GM18951 (cell line): ENCODE data around the gene ADD2.

ENCODE experiments used
- POLR2A ChIP-seq: IDR thresholded peaks from 4 replicates; pipeline ENCODE4 v1.6.1; 2011; ENCODE audit warnings: mild to moderate bottlenecking; ENCODE audit not compliant: insufficient read length, insufficient read depth; ENCODE audit errors: extremely low read depth
- in situ Hi-C: fragments of 300-500 bp; cut with MboI; formaldehyde crosslinking; loops from one replicate; pipeline ENCODE4 v1.12.0; 2022; ENCODE audit warnings: low sequenced_read_pairs, mixed read lengths, inconsistent platforms; ENCODE audit not compliant: unreplicated experiment

ADD2 gene

GRCh38 chr2:70797506-70797905 lies 29.5 kb upstream of the ADD2 start:
- no peak for TF ChIP-seq POLR2A
- in situ Hi-C loops = no loop called here

- no peak for TF ChIP-seq POLR2A
- in situ Hi-C loops = no loop called here
Measured at GRCh38 chr2:70796262-70796661, 28.3 kb upstream of the ADD2 start.

- no peak for TF ChIP-seq POLR2A
- in situ Hi-C loops = no loop called here
Measured at GRCh38 chr2:70795164-70795995, 27.4 kb upstream of the ADD2 start.

- TF ChIP-seq POLR2A = no peak
- in situ Hi-C loops = no loop called here
Measured at GRCh38 chr2:70793450-70793849, 25.4 kb upstream of the ADD2 start.

GRCh38 chr2:70790136-70790828 lies 22.3 kb upstream of the ADD2 start, which contains the start of gene FIGLA:
Gene FIGLA (minus strand): TSS chr2:70790643. CDS start chr2:70790638, 5 bp downstream.
- TF ChIP-seq POLR2A = no peak
- in situ Hi-C loops = no loop called here

- in situ Hi-C loops = no loop called here
- no peak for TF ChIP-seq POLR2A
Measured at GRCh38 chr2:70789304-70790135, 21.5 kb upstream of the ADD2 start.

- no peak for TF ChIP-seq POLR2A
- in situ Hi-C loops = no loop called here
Measured at GRCh38 chr2:70785137-70785911, 17.3 kb upstream of the ADD2 start.

GRCh38 chr2:70784320-70784719 lies 16.3 kb upstream of the ADD2 start:
- in situ Hi-C loops = no loop called here
- TF ChIP-seq POLR2A = no peak

GRCh38 chr2:70779911-70780545 lies 12.0 kb upstream of the ADD2 start:
- no peak for TF ChIP-seq POLR2A
- in situ Hi-C loops = no loop called here

- no peak for TF ChIP-seq POLR2A
- in situ Hi-C loops = no loop called here
Measured at GRCh38 chr2:70779491-70779890, 11.5 kb upstream of the ADD2 start.

- in situ Hi-C loops = no loop called here
- no peak for TF ChIP-seq POLR2A
Measured at GRCh38 chr2:70778676-70779075, 10.7 kb upstream of the ADD2 start.

GRCh38 chr2:70777450-70777849 lies 9.4 kb upstream of the ADD2 start:
- TF ChIP-seq POLR2A = no peak
- in situ Hi-C loops = no loop called here

GRCh38 chr2:70776266-70776665 lies 8.3 kb upstream of the ADD2 start:
- no peak for TF ChIP-seq POLR2A
- in situ Hi-C loops = no loop called here
